ENCODE results near the gene IGSF9.

The IGSF9 gene
- total RNA-seq = 0 to 0.31 reads per million in 2 donors

DNA sequence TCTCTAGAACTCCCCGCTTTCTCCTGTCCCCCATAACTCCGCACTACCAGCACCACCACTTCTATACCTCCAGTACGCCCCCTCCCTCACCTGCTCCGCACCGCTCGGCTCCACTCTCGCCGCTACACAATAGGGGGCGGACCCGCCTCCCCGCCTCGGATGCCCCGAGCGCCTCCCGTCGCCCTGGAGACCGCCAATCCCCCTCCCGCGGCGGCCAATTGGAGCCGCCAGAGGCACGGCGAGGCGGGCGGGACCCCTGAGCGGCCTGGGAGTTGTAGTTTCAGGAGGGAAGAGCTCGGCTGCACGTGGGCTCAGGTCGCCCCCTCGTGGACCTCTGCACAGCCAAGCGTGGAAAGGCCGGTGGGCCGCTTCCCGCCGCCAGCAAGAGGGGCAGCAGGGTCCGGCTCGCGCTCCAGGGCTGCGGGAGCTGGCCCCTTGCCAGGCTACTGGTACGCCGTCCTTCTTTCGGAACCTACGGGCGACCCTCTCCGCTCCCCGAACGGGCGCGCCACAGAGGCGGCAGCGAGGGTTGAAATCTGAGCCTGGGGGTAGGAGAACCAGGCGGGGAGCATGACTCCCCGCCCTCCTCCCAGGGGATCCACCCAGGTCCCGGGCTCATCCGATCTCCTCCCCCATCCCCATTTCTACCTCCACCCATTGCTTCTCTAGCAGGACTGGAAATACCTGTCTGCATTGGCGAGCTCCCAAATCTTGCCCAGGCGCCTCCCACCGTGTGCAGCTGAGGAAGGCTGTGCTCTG is at the start of gene IGSF9:
Gene IGSF9, minus strand, starts transcription at position 131 of the 759 bp plus-strand sequence. CDS start 2,159 bp downstream, outside the sequence.
- peak; percentile 66 for DNase-seq

- no peak for DNase-seq
Observed at GRCh38 chr1:159994896-159995295, 49.5 kb upstream of the IGSF9 start.

DNA sequence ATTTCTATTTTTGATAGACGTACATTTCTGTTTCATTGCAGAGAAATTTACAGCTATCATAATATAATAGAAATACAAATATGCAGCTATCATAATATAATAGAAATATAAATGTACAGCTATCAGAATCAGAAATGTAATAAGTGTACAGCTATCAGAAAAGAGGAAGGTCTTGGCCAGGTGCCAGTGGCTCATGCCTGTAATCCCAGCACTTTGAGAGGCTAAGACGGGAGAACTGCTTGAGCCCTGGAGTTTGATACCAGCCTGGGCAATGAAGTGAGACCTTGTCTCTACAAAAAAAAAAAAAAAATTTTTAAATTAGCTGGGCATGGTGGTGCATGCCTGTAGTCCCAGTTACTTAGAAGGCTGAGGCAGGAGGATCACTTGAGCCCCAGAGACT is 48.5 kb upstream of the IGSF9 start:
- no peak for DNase-seq

GRCh38 chr1:159992161-159992560 is 46.7 kb upstream of the IGSF9 start:
- no peak for DNase-seq

GRCh38 chr1:159991513-159991912 is 46.1 kb upstream of the IGSF9 start:
- no peak for DNase-seq

DNA sequence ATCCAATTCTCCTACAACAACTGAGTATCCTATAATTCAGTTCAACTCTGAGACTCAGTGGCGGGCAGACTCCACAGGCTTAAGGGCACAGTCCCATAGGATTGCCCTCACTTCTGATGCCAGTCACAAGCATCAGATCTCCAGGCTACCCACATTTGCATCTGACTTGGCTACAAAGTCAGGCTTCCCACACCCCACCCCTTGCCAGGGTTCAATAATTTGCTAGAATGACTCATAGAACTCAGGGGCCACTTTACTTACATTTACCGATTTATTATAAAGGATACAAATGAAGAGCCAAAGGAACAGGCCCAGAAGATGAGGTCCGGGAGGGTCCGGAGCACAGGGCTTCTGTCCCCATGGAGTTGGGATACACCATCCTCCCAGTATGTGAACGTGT is 44.6 kb upstream of the IGSF9 start:
- no peak for DNase-seq

DNA sequence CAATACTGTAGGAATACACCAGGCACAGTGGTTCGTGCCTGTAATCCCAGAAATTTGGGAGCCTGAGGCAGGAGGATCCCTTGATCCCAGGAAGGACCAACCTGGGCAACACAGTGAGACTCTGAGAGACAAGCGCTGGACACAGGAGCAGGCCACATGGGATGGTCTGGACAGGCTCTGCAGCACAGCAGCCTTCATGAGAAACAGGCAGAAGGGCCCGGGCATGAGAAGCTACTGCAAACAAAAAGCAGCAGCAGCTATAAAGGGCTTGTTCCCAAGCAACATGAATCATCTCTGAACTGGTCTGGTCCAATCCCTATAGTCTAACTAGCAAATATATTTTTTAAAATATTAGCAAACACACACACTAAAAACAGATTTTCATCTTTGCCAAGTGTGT is 44.2 kb upstream of the IGSF9 start:
- no peak for DNase-seq

DNA sequence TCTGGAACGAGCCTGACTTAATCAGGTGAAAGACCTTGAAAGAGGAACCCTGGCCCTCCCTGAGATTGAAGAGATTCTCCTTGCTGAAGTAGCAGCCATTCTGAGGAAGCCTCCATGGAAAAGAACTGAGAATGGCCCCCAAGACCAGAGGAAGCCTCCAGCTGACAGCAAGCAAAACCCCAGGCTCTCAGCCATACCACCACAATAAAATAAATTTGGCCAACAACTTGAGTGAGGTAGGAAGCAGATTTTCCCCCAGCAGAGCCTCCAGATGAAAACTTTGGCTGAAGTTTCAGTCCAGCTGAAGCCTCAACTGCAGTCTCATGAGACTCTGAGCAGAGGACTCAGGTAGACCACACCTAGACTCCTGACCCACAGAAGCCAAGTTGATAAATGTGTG is 42.6 kb upstream of the IGSF9 start:
- DNase-seq = no peak

- DNase-seq = no peak
Observed at GRCh38 chr1:159987186-159987585, 41.8 kb upstream of the IGSF9 start.

DNA sequence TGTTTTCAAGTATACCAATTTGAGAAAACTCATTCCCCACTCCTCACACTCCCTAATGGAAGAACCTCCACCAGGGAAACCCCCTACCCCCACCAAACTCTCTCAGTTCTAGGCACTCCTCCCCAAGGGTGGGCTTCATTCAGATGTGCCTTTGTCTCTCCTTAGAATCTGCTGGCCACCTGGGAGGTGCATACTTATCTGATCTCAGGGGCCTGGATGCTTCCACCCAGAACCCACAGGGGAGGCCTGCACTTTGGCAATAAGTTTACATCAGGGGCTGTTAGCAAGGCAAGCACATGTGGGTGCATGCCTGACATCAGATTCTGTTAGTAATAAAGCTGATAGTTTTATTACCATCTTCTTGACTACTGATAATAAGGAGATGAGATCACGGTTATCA is 41.1 kb upstream of the IGSF9 start:
- DNase-seq = no peak

DNA sequence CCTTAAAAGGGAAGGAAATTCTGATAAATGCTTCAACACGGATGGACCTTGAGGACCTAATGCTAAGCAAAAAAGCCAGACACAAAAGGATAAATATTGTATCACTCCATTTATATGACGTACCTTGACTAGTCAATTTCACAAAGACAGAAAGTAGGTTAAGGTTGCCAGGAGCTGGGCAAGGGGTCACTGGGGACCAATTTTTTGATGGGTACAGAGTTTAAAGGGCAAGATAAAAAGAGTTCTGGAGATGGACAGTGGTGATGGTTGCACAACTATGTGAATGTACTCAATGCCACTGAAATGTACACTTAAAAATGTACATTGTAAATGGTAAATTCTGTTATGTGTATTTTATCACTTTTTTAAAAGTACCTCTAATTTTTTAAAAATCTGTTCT is 40.7 kb upstream of the IGSF9 start:
- no peak for DNase-seq

DNA sequence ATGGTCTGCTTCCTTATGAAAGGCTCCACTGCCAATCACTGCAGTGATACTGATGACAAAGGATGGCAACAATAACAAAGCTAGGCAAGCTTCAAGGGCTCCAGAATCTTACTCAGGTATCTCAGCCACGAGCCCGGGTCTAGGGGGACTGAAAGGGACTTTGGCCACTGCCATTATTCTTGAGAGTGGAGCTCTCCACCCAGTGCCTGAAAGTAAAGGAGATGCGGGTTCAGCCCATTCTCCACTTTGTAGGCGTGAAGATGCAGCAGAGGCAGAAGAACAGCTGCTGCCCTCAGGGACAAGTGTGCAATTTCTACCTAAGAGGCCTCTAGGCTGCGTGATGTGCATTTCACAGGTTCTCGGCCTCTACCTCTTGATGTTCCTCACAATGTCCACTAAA is 40.1 kb upstream of the IGSF9 start:
- DNase-seq = no peak

GRCh38 chr1:159983681-159984080 is 38.3 kb upstream of the IGSF9 start:
- no peak for DNase-seq

GRCh38 chr1:159982280-159982679 is 36.9 kb upstream of the IGSF9 start:
- no peak for DNase-seq

DNA sequence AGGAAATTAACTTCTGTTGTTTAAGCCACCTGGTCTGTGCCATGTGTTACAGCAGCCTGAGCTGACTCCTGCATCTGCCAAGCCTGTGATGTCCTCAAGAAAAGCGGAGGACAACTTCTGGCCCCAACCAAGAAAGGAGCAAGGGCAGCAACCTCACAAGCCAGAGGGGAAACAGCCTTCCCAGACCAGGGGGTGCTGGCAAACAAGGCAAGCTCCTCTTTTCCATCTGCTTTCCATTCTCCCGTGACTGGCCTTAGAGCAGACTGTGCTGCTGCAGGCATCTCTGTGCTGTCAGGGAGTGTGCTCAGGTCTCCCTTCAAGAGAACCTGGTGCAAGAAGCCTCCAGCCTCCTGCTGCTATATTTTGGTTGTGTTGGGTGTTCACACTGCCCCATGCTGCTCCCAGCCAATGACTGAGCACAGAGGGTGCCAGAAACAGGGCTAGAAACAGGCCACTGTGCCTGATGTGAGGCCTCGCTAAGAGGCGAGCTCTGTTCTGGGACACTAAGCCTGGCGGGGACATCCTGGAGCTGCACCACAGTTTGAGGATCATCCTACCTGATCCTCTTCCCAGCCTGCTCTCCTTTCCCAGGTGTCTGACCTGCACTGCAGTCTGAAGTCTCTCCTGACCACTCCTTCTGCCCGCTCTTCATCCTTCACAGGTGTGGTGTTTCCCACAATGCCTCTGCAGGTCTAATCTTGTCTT is 36.1 kb upstream of the IGSF9 start:
- DNase-seq = no peak

GRCh38 chr1:159980786-159981185 is 35.4 kb upstream of the IGSF9 start:
- no peak for DNase-seq

- DNase-seq = no peak
Observed at GRCh38 chr1:159980076-159980475, 34.7 kb upstream of the IGSF9 start.

GRCh38 chr1:159979257-159979656 is 33.8 kb upstream of the IGSF9 start:
- no peak for DNase-seq

DNA sequence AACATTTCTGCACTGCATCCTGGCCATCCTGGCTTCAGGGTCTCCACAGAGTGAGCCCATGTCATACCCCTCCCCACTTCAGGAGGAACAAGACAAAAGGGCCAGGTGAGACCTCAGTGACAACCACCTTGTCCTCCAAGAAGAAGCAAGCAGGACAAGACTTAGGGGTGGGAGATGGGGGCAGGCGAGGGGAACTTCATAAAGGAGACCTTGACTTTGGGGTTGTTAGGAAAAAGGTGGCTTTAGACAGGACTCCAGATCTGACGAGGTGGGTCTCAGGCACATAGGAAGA is 32.6 kb upstream of the IGSF9 start:
- no peak for DNase-seq

DNA sequence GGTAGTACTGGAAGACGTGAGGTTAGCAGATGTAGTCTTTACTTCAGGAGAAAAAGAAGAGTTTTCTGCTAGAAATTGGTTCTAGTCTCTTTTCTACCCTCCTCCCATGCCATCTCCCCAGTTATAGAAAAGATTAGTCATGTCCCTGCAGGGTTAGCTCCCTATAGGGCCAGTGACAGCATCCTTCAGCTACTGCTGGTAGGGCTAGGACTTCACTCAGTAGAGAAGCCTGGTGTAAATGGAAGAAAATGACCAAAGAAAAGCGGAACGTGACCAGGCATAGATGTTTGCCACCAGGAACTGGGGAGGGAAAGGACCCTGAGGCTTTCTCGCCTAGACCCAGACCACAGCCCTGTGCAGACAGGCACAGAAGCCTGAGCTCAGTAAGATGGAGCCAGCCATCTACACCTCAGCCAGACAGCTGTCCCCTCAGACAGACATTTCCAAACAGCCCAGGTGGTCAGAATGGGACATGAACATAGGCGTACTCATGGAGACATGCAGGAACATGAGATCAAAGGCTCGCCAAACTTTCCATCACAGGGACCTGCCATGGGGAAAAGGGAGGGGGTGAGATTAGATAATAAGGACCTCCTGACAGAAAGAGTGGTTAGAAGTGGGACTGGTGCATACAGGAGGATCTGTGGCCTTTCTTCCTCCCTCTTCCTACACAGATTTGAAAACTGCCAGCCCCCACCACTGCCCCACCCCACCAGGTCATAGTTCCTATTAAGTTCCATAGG is 32.1 kb upstream of the IGSF9 start:
- DNase-seq = no peak

GRCh38 chr1:159974350-159974965 is 29.0 kb upstream of the IGSF9 start:
- DNase-seq = no peak

DNA sequence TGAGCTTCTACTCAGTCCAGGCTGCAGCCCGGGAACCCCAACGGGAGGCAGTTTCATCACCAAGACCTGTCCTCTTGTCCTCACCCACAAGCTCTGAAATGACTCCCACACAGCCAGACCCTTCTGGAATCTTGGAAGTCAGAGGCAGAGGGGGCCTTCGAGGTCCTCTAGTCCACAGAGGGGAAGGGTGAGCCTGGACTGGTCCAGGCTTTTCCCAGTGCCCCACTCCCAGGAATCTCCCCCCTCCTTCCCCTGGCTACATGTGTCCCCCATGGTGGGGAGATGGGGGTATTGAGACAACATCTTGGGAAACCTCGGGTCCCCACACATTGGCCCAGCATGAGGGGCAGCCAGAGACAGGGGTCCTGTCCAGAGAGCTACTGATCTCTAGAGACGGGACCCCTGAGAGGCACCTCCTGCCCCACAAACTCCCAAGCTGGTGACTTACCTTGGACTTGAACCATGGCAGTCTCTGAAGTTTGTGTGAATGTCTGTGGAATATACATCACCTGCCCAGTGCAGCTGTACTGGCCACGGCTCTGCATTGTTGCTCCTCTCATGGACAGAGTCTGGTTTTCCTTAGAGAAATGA is 28.0 kb upstream of the IGSF9 start:
- no peak for DNase-seq
